HG03378 (cell line): Measurements from ENCODE around the gene TFDP3.

Experiments used
- ATAC-seq: cut with Tn5 transposase; IDR thresholded peaks from one replicate; pipeline ENCODE4 v1.9.1; 2021; ENCODE audit warnings: mild to moderate bottlenecking, moderate library complexity; ENCODE audit not compliant: unreplicated experiment

TFDP3 gene

GRCh38 chrX:133218329-133218728 lies at the start of gene TFDP3:
Gene TFDP3, minus strand, starts transcription at chrX:133218354. Its CDS starts 95 bp downstream, at chrX:133218259.
- ATAC-seq = no peak

GRCh38 chrX:133267621-133268020 lies 49.5 kb upstream of the TFDP3 start:
- ATAC-seq = no peak

- no peak for ATAC-seq
Observed at GRCh38 chrX:133265331-133265730, 47.2 kb upstream of the TFDP3 start.

- ATAC-seq = no peak
Observed at GRCh38 chrX:133258481-133258880, 40.3 kb upstream of the TFDP3 start.

GRCh38 chrX:133254666-133255065 lies 36.5 kb upstream of the TFDP3 start:
- ATAC-seq = no peak

- ATAC-seq = no peak
Observed at GRCh38 chrX:133251204-133251603, 33.0 kb upstream of the TFDP3 start.

GRCh38 chrX:133250184-133251100 lies 32.3 kb upstream of the TFDP3 start:
- ATAC-seq = no peak

GRCh38 chrX:133249266-133250058 lies 31.3 kb upstream of the TFDP3 start:
- no peak for ATAC-seq

GRCh38 chrX:133248177-133248576 lies 30.0 kb upstream of the TFDP3 start:
- no peak for ATAC-seq

GRCh38 chrX:133246921-133247320 lies 28.8 kb upstream of the TFDP3 start:
- no peak for ATAC-seq

GRCh38 chrX:133235830-133236229 lies 17.7 kb upstream of the TFDP3 start:
- ATAC-seq = no peak

- no peak for ATAC-seq
Observed at GRCh38 chrX:133232331-133232730, 14.2 kb upstream of the TFDP3 start.

GRCh38 chrX:133229361-133229760 lies 11.2 kb upstream of the TFDP3 start:
- no peak for ATAC-seq

GRCh38 chrX:133215747-133216146 lies 2.4 kb downstream of the TFDP3 start:
- no peak for ATAC-seq

- ATAC-seq = no peak
Observed at GRCh38 chrX:133215017-133215416, 3.1 kb downstream of the TFDP3 start.

- ATAC-seq = no peak
Observed at GRCh38 chrX:133214301-133214700, 3.9 kb downstream of the TFDP3 start.

GRCh38 chrX:133213117-133213516 lies 5.0 kb downstream of the TFDP3 start:
- ATAC-seq = no peak

- ATAC-seq = no peak
Observed at GRCh38 chrX:133207751-133208150, 10.4 kb downstream of the TFDP3 start.

GRCh38 chrX:133191739-133192039 lies 26.5 kb downstream of the TFDP3 start:
- no peak for ATAC-seq

GRCh38 chrX:133190877-133191738 lies 27.0 kb downstream of the TFDP3 start:
- no peak for ATAC-seq

- ATAC-seq = no peak
Observed at GRCh38 chrX:133189195-133189594, 29.0 kb downstream of the TFDP3 start.
